ENCODE data around the gene B3GALNT2. TPM values are rescaled to one million over a fixed set of nuclear protein-coding genes. Genes with fewer than 3 reads are reported as not detected.
"Not testable (repeated sequence)": the region's sequence is repeated elsewhere in the genome, so short reads cannot be mapped to it uniquely, and the experiment has no call there.

Gene B3GALNT2
- 30.3 and 31.1 TPM in 2 replicates for total RNA-seq (2014; rRNA removed)
- 6.8 TPM for polyA plus RNA-seq (2012)

DNA sequence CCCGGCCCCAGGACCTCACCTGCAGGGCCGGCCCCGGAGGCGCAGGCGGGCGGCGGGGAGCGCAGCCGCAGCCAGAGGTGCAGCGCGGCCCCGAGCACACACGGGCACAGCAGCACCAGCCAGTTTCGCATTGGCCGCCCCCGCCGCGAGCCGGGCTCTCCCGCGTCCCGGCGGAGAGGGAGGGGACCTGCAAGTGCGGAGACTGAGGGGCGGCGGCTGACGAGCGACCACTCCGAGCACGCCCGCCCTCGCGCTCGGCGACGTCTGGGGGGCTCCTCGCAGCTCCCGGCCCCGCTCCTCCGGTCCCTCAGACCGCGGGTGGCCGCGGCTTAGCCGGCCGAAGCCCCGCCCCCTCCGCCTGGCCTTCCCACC lies at the start of gene B3GALNT2:
TSS of gene B3GALNT2 (minus strand) at position 331 of the 372 bp plus-strand sequence. CDS start at position 131, 200 bp downstream.
- no peak for DNase-seq (ENCODE audit: low read depth)

DNA sequence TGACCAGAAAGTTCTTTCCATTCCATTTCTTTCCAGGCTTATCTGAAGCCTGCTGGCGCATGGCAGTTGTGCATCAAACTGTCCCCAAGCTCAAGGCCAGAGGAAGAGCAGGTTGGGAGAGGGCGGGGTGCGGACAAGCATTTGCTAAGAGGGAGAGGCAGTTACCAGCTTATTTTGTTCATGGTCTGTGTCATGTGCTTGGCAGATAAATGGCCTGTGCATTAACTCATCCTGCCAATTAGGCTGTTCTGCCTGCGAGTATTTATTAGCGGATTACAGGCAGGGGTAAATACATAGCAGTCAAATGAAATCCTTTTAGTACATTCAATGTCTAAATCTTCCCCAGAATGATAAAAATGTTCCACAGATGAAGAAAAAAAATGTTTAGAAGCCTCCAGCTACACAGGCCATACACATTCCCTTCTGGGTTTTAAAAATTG lies 48.9 kb upstream of the B3GALNT2 start:
- no peak for DNase-seq (ENCODE audit: low read depth)

DNA sequence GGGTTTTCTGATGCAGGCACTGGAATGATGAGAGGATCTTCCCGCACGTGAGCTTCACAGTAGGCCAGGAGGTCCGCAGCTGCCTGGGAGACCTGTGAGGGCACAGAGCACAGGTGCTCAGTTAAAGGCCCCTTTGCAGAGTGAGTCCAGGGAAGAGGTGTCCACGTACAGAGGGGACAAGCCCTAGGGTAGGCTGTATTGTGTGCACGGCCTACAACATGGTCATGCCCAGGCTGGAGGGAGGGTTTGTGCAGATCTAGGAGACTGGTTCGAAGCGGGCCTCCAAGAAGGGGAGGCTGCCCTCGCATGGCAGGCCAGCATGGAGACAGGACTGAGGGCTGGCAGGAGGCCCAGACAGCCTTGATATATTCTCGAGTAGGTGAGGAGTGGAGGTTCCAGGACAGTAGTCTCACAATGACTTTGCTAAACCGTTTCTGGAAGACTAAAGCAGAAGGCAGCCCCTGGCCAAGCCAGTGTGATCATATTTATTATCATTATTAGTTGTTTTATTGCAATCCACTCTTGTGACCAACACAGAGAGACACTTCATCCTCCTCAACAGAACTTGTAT lies 48.0 kb upstream of the B3GALNT2 start:
- no peak for DNase-seq (ENCODE audit: low read depth)

DNA sequence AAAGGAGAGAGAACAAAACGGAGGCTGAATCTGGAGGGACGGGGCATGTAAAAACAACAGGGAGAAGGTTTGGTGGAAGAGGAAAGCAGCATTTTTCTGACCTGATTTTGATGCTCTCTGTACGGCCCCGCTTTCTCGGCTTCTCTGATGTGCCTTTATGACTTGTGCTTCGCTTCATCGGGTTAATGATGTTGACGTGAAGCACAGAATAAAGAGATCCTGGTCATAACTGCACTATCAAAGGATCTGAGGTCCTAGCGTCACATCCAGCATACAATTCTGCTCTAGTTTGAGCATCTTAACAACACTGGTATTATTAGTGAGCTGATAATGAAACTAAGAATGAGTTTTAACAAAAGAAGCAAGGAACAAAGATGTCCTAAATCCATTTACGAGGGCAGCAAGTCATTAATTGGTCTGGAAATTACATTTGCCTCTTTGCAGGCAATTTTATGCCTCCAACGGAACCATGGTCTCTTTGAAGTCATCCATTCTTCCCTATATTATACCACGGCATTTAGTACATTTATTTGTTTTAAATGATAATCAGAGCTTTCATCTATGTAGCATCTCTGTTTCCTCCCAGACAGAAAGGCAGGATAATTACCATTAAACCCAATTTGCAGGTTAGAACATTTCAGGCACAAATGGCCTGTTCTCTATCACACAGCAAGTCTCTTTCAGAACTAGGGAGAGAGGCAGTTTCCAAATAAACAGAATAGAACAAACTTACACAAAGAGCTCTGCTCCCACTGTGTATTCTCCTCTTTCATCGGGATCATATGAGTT lies 45.3 kb upstream of the B3GALNT2 start:
- DNase-seq (ENCODE audit: low read depth): no peak

DNA sequence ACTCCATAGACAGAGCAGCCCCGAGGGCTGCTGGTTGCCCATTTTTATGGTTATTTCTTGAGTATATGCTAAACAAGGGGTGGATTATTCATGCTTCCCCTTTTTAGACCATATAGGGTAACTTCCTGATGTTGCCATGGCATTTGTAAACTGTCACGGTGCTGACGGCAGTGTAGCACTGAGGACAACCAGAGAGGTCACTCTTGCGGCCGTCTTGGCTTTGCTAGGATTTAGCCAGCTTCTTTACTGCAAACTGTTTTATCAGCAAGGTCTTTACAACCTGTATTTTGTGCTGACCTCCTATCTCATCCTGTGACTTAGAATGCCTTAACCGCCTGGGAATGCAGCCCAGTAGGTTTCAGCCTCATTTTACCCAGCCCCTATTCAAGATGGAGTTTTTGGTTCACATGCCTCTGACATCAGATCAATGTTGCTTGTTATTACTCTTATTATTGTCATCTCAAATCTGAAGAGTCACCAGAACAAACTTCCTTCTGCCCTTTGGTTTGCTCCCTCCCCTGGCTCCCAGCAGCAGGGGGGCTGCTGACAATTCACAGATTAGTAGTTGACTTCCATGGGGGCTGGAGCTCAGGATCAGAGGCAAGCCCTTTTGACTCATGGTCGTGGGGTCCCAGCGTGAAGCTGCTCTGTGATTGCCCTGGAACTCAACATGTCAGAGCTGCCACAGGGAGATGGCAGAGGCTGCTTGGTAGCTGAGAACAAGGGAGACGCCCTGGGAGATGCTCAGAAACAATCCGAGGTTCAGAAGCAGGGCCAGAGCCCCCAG lies 42.3 kb upstream of the B3GALNT2 start:
- DNase-seq (ENCODE audit: low read depth): not testable (repeated sequence)

DNA sequence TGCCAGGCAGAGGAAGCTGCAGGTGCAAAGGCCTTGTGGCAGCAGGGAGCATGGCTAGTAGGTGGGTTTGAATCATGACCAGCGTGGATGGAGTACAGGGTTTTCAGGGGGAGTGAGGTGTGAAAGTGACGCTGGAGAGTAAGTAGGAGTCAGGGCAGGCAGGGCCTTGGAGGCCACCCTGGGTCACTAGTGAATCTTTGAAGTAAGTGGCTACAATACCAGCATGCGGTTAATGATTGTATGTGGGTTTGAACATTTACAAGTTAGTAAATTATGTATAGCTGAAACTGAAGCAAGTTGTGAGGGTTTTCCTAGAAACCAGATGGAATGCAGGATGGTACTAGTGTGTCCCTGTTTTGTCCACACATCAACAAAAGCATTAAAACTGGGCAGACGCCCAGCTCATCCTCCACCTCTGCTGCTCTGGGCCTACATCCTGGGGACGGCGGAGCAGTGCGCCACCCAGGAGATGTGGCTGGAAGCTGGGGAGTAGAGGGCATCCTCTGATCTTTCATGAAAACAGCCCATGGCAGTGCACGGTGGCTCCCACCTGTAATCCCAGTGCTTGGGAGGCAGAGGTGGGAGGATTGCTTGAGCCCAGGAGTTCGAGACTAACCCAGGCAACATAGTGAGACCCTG lies 41.2 kb upstream of the B3GALNT2 start:
- no peak for DNase-seq (ENCODE audit: low read depth)

DNA sequence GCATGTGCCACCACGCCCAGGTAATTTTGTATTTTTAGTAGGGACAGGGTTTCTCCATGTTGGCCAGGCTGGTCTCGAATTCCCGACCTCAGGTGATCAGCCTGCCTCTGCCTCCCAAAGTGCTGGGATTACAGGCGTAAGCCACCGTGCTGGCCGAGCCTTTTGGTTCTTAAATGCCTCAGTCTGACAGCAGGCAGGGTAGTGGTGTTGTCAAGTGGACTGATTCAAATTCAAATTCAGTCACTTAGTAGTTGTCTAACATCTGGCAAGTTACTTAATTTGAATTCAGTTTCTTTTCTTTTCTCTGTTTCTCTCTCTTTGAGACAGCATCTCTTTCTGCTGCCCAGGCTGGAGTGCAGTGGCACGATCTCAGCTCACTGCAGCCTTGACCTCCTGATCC lies 38.6 kb upstream of the B3GALNT2 start:
- not testable (repeated sequence) for DNase-seq (ENCODE audit: low read depth)

DNA sequence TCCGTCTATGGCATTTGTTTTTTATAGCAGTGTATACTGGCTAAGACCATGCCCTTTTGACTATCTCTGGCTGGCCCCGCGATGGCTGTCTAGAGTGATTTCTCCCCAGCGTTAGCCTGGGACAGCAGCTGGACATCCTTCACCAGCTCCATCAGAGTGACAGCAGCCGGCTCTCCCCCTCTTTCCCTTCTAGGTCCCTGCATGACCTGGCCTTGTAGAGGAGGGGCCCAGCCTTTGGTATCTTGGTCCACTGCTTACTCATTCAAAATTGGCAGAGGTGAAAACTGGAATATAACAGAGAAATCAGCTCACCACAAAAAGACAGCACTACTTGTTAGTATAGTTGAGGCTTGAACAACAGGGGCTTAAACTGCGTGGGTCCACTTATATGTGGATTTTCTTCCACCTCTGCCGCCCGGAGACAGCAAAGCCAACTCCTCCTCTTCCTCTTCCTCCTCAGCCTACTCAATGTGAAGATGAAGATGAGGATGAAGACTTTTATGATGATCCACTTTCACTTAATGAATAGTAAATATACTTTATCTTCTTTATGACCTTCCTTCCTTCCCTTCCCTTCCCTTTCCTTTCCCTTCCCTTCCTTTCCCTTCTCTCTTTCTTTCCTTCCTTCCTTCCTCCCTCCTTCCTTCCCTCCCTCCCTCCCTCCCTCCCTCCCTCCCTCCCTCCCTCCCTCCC lies 29.4 kb upstream of the B3GALNT2 start:
- DNase-seq (ENCODE audit: low read depth): peak; percentile 14

DNA sequence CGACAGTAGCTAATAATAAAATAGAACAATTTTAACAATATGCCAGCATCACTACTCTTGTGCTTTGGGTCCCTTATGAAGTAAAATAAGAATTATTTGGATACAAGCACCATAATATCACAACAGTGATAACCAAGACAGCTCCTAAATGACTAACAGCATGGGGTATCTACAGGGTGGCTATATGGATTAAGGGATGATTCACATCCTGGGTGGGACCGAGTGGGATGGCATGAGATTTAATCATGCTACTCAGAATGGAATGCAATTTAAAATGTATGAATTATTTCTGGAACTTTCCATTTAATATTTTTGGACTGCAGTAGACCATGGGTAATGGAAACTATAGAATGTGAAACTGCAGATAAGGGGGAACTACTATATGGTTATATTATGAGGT lies 28.1 kb upstream of the B3GALNT2 start:
- DNase-seq (ENCODE audit: low read depth): peak; percentile 71

DNA sequence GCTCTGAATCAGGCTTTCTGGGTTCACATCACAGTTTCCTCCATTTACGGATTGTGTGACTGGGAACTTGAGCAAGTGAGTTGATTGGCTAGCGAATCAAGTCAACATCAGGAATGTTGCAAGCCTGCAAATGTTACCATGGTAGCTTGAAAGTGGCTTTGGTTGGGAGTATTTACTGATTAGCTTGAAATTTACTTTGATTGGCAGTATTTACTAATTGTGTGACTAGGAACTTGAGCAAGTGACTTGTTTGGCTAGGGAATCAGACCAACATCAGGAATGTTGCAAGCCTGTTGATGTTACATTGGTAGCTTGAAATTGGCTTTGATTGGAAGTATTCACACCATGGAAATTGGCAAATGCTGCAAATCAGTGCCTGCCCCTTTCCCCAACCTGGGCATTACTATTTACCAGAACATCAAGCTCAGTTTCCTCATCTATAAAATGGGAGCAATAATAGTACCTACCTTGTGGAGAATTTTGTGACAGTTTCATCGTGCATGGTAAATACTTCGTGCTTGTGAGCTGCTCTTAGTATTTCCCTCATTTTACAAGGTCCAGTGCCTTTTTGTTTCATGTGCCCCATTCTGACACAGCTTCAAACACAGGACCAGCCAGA lies 23.1 kb upstream of the B3GALNT2 start:
- DNase-seq (ENCODE audit: low read depth): no peak

DNA sequence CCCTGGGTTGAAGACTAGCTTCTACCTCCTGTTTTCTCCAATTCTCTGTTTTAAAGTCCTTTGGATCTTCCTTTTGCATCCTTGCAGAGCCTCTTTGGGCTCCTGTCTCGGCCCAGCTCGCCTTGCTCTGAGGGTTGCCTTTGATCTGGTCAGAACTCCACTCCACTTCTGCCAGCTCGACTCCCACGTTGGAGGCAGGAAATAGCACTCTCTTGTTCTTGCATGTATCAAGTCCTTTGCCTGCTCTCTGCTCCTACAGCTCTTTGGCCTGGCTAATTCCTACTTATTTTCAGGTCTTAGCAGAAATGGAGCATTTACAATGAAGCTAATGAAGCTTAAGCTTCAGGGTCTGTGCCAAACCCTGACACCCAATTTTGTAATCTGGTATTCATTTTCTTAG lies 21.1 kb upstream of the B3GALNT2 start:
- no peak for DNase-seq (ENCODE audit: low read depth)

DNA sequence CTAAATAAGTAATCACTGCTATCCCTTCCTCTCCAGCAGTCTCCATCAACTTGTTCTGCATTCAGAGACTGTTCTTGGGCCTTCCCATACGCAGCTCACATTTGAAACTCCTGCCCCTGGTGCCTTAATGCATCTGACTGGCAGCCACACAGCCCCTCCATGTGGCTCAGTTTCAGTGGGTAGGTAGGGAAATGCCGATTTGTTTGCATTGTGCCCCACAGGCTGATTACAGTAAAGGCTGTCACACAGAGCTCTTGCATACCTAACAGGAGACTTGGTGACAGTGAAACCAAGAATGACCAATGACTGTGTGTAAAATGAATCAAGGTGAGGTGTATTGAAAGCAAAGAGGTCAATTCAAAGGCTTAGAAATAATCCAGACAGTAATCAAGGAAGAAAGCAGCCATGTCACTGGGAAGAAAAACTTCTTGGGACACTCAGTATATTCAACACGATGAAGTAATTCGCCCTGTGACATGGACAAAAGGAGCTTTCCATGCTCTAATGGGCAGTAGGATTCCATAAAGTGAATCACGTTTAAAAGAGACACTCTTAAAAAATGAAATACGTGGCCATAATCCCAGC lies 12.7 kb upstream of the B3GALNT2 start:
- no peak for DNase-seq (ENCODE audit: low read depth)

DNA sequence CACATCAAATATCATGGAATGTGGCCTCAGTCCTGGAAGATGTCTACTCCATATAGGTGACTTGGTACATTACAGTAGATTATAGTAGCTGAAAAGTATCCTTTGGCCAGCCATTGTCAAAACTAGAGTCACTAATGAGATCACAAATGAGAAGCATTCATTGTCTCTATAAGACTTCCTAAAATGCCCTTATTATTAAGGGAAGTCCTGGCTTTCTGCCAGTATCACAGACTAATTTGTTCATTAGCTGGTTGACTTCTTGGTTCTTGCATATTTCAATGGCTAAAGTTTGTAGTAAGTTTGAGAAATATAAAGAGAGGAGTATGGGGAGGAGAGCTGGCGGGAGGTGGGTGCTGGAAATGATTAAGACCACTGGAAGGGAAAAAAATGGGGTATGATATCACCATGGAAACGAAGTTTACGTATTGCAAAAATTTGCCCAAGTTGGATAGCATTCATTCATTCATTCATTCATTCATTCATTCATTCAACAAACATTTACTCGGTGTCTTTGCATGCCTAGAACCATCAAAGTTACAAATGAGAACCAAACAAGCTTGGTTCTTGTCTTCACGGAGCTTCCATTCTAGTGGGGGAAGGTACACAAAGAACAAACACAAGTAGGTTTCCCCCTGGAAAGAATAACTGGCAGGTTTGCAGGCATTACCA lies 11.7 kb upstream of the B3GALNT2 start:
- DNase-seq (ENCODE audit: low read depth): no peak

DNA sequence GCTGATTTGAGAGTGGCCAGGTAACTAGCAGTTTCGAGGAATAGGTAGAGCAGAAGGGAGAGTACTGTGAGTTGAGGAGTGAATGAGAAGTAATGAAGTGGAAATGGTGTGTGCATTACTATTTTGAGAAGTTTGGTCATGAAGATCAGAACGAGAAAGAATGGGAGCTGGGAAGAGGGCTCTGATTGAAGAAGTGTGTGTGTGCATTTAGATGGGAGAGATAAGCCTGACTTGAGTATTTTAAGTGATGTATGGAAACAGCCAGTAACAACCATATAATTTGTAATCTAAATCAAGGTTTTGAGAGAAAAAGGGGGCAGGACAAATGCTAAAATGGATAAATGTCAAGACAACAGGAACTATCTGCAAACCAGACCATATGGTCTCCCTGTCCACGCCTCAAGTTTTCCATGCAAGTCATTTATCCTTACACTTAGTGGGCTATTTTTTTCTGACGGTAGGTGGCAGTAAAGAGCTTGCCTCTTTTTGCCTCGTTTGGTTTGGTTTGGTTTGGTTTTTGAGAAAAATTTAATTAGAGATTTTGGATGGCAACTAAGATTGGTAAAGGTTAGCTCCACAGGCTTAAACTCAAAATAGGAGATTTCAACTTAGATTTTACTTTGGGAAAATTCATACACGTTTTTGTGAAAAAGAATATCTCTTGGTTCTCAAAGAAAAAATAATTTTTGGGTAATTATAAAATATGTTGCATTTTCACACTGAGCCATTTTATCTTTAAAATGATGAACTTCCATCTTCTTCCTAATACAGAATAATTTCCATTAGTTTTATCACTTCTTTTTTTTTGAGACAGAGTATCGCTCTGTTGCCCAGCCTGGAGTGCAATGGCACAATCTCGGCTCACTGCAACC lies 9.5 kb upstream of the B3GALNT2 start:
- peak; percentile 68 for DNase-seq (ENCODE audit: low read depth)

DNA sequence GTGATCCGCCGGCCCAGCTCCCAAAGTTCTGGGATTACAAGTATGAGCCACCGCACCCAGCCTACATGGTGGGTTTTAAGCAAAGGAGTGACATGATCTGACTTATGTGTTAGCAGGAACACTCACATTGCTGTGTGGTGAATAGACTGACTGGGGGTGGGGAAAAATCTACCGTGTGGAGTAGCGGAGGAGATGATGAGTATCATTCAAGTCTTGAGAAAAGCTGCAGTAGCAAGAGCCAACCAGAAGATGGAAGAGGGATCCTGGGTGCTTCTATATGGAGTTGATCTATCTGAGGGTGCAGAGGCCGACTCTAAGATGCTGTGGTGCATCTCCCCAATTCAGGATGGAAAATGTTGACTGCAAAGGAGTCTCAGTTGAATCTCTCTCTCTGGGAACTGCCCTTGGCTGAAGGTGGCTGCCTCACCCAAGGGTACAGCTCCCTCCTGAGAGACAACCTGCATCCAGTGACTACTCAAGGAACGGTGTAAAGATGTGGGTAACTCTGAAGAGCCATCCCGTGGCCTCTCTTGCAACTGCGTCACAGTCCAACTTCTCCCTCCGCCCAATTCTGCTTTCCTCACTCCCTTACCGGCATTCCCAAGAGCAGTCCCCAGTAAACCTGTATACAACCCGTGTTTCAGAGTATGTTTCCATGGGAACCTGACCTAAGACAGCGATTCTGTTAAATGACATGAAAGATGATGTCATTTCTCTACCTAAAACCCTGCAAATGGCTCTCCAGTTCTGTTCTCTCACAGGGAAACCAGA lies 7.4 kb upstream of the B3GALNT2 start:
- DNase-seq (ENCODE audit: low read depth): peak; percentile 36

DNA sequence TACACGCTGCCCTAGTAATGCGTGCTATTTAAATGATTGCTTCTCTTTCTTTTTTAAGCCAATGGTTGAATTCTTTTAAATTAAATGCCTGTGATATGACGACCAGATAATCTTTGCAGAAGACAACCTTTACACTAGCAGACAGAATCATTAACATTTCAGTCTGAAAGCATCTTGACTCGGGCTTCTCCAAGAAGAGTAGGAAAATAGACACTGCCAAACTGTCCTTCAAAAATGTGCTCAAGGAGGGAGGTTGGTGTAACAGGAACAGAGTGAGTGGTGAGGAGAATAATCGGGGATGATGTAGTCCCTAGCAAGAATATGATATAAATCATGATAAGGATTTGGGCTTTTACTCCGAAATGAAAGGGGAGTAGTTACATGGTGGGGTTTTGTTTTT lies 6.6 kb upstream of the B3GALNT2 start:
- no peak for DNase-seq (ENCODE audit: low read depth)

DNA sequence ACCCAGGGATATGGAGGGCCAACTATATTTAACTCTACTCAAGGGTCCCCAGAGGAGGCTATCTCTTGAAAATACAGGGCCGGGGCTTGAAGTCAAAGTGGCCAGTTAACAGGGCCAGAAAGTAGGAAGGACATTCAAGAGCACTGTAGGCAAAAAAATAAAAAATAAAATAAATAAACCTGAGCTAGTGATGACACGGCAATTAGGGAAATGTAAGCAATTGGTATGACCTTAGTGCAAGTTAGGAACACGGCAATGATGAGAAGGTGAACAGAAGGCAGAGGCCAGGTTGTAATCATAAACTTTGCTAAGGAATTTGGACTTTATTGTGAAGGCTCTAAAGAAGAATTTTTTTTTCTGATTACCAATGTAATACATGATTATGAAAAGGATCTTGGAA lies 3.4 kb upstream of the B3GALNT2 start:
- no peak for DNase-seq (ENCODE audit: low read depth)
